ENCODE data around the gene RNASE1.

- TF ChIP-seq EZH2 (IDR thresholded peaks at IDR 0.05; ENCODE audit: borderline replicate concordance, low read depth, low read length, severe bottlenecking) (no peak), CTCF (IDR thresholded peaks at IDR 0.05; ENCODE audit: extremely low read depth in 1 of 2, insufficient read depth in 1 of 2, low read depth in 1 of 2, low read length in 2 of 2) (no peak), POLR2A (IDR thresholded peaks at IDR 0.05; ENCODE audit: low read depth, low read length) (no peak), POLR2AphosphoS5 (IDR thresholded peaks at IDR 0.05; ENCODE audit: insufficient read depth, low read depth, low read length) (no peak), JUN (IDR thresholded peaks at IDR 0.05; ENCODE audit: borderline replicate concordance, insufficient read depth, insufficient read length, low read depth) (no peak), MAX (IDR thresholded peaks at IDR 0.05; ENCODE audit: insufficient read depth, insufficient read length) (no peak), MYC (IDR thresholded peaks at IDR 0.05; ENCODE audit: low read depth, low read length) (no peak)
Observed at GRCh38 chr14:20797164-20797563, 5.5 kb downstream of the RNASE1 start.
